ENCODE data around the gene TMC8. TPM values are rescaled to one million over a fixed set of nuclear protein-coding genes. Genes with fewer than 3 reads are reported as not detected.
"Not testable (repeated sequence)": the region's sequence is repeated elsewhere in the genome, so short reads cannot be mapped to it uniquely, and the experiment has no call there.

TMC8 gene
- polyA plus RNA-seq, 4 donors = 1.4 to 2.6 (median 2.1) TPM

- DNase-seq (ENCODE audit: low read depth in 4 of 4, low spot score in 3 of 4) = no peak
Measured at GRCh38 chr17:78148286-78149016, 17.9 kb downstream of the TMC8 start.

GRCh38 chr17:78151514-78152008, 21.0 kb downstream of the TMC8 start:
- no peak for DNase-seq (ENCODE audit: low read depth in 4 of 4, low spot score in 3 of 4)

GRCh38 chr17:78154903-78155811, 24.6 kb downstream of the TMC8 start:
- DNase-seq (ENCODE audit: low read depth in 4 of 4, low spot score in 3 of 4) = no peak

GRCh38 chr17:78159575-78160158, 29.1 kb downstream of the TMC8 start:
- no peak for DNase-seq (ENCODE audit: low read depth in 4 of 4, low spot score in 3 of 4)

- DNase-seq (ENCODE audit: low read depth in 4 of 4, low spot score in 3 of 4) = no peak
Measured at GRCh38 chr17:78163881-78164747, 33.5 kb downstream of the TMC8 start.

- no peak for DNase-seq (ENCODE audit: low read depth in 4 of 4, low spot score in 3 of 4)
Measured at GRCh38 chr17:78164748-78165607, 34.4 kb downstream of the TMC8 start.

- DNase-seq (ENCODE audit: low read depth in 4 of 4, low spot score in 3 of 4) = no peak
Measured at GRCh38 chr17:78166416-78166815, 35.8 kb downstream of the TMC8 start.

GRCh38 chr17:78168242-78168902, 37.8 kb downstream of the TMC8 start, which contains the start of gene SYNGR2:
Gene SYNGR2 (plus strand): TSS chr17:78168581. CDS start chr17:78168617, 36 bp downstream.
- DNase-seq (ENCODE audit: low read depth in 4 of 4, low spot score in 3 of 4) = no peak

- DNase-seq (ENCODE audit: low read depth in 4 of 4, low spot score in 3 of 4) = no peak
Measured at GRCh38 chr17:78168903-78169793, 38.6 kb downstream of the TMC8 start.

- DNase-seq (ENCODE audit: low read depth in 4 of 4, low spot score in 3 of 4) = no peak
Measured at GRCh38 chr17:78170692-78171590, 40.4 kb downstream of the TMC8 start.

- DNase-seq (ENCODE audit: low read depth in 4 of 4, low spot score in 3 of 4) = not testable (repeated sequence)
Measured at GRCh38 chr17:78171591-78172248, 41.1 kb downstream of the TMC8 start.

GRCh38 chr17:78172249-78173051, 41.9 kb downstream of the TMC8 start:
- DNase-seq (ENCODE audit: low read depth in 4 of 4, low spot score in 3 of 4) = no peak

- DNase-seq (ENCODE audit: low read depth in 4 of 4, low spot score in 3 of 4) = no peak
Measured at GRCh38 chr17:78173097-78173715, 42.6 kb downstream of the TMC8 start.

GRCh38 chr17:78174346-78174869, 43.8 kb downstream of the TMC8 start:
- DNase-seq (ENCODE audit: low read depth in 4 of 4, low spot score in 3 of 4) = no peak

All from right renal pelvis (tissue), 4 donors.